H9 (cell line): Measurements from ENCODE around the gene PRDM2. TPM values are rescaled to one million over a fixed set of nuclear protein-coding genes. Genes with fewer than 3 reads are reported as not detected.

Experiments used
- DNase-seq: peaks from one replicate; pipeline ENCODE4 v3.0.0-alpha.2; 2017
- H2AFZ ChIP-seq: one replicate; pipeline ENCODE4 v1.6.1; 2013; ENCODE audit warnings: mild to moderate bottlenecking, low read length, control low read depth, moderate library complexity
- H2AK5ac ChIP-seq: 2 replicates; pipeline ENCODE4 v1.6.1; 2013; ENCODE audit warnings: low read length, control low read depth, mixed read lengths; ENCODE audit not compliant: insufficient read length
- H2BK120ac ChIP-seq: one replicate; pipeline ENCODE4 v1.6.1; 2013; ENCODE audit warnings: low read depth, mild to moderate bottlenecking, low read length, control low read depth, inconsistent platforms; ENCODE audit not compliant: poor library complexity, severe bottlenecking
- H2BK12ac ChIP-seq: 2 replicates; pipeline ENCODE4 v1.6.1; 2013; ENCODE audit warnings: low read length, control low read depth, mixed read lengths, low read depth; ENCODE audit not compliant: insufficient read length
- H2BK15ac ChIP-seq: 2 replicates; pipeline ENCODE4 v1.6.1; 2013; ENCODE audit warnings: low read depth, low read length, control low read depth
- H2BK20ac ChIP-seq: one replicate; pipeline ENCODE4 v1.6.1; 2013; ENCODE audit warnings: low read depth, mild to moderate bottlenecking, low read length, control low read depth, inconsistent platforms; ENCODE audit not compliant: poor library complexity, severe bottlenecking
- H2BK5ac ChIP-seq: 2 replicates; pipeline ENCODE4 v1.6.1; 2013; ENCODE audit warnings: low read length, control low read depth, mixed read lengths; ENCODE audit not compliant: insufficient read length
- H3K14ac ChIP-seq: 2 replicates; pipeline ENCODE4 v1.6.1; 2013; ENCODE audit warnings: low read length, control low read depth; ENCODE audit not compliant: insufficient read depth
- H3K18ac ChIP-seq: 2 replicates; pipeline ENCODE4 v1.6.1; 2013; ENCODE audit warnings: low read depth, mild to moderate bottlenecking, mixed read lengths, low read length, control low read depth; ENCODE audit not compliant: insufficient read length
- H3K23ac ChIP-seq: 2 replicates; pipeline ENCODE4 v1.6.1; 2013; ENCODE audit warnings: low read length, control low read depth, mixed read lengths, low read depth; ENCODE audit not compliant: insufficient read length
- H3K23me2 ChIP-seq: 2 replicates; pipeline ENCODE4 v1.6.1; 2013; ENCODE audit warnings: low read depth, mild to moderate bottlenecking, mixed read lengths, low read length, control low read depth; ENCODE audit not compliant: insufficient read length, poor library complexity, severe bottlenecking
- H3K27ac ChIP-seq: 2 replicates; pipeline ENCODE4 v1.5.1; 2013; ENCODE audit warnings: low read length, control low read depth, mixed read lengths, low read depth; ENCODE audit not compliant: insufficient read length
- H3K27me3 ChIP-seq: 2 replicates; pipeline ENCODE4 v1.6.1; 2013; ENCODE audit warnings: low read length, control low read depth, inconsistent platforms; ENCODE audit not compliant: insufficient read depth
- H3K4ac ChIP-seq: 2 replicates; pipeline ENCODE4 v1.6.1; 2013; ENCODE audit warnings: low read depth, mild to moderate bottlenecking, control low read depth, inconsistent platforms, low read length, moderate library complexity
- H3K4me1 ChIP-seq: 2 replicates; pipeline ENCODE4 v1.6.1; 2013; ENCODE audit warnings: low read length, control low read depth, inconsistent platforms; ENCODE audit not compliant: insufficient read depth
- H3K4me2 ChIP-seq: 2 replicates; pipeline ENCODE4 v1.6.1; 2013; ENCODE audit warnings: low read length, control low read depth, mixed read lengths; ENCODE audit not compliant: insufficient read length, insufficient read depth
- H3K56ac ChIP-seq: 2 replicates; pipeline ENCODE4 v1.6.1; 2013; ENCODE audit warnings: low read depth, mild to moderate bottlenecking, mixed read lengths, low read length, control low read depth; ENCODE audit not compliant: insufficient read length
- H3K79me1 ChIP-seq: 2 replicates; pipeline ENCODE4 v1.6.1; 2013; ENCODE audit warnings: low read depth, mild to moderate bottlenecking, moderate library complexity, low read length, control low read depth, inconsistent platforms; ENCODE audit not compliant: insufficient read depth, poor library complexity, severe bottlenecking
- H3K79me2 ChIP-seq: 2 replicates; pipeline ENCODE4 v1.6.1; 2013; ENCODE audit warnings: low read length, control low read depth, inconsistent platforms; ENCODE audit not compliant: insufficient read depth
- H3K9ac ChIP-seq: 2 replicates; pipeline ENCODE4 v1.6.1; 2013; ENCODE audit warnings: low read length, control low read depth, mixed read lengths; ENCODE audit not compliant: insufficient read length; ENCODE audit errors: extremely low read depth
- H3K9me3 ChIP-seq: one replicate; pipeline ENCODE4 v1.6.1; 2013; ENCODE audit warnings: low read depth, low read length, inconsistent platforms; ENCODE audit not compliant: control insufficient read depth
- H3T11ph ChIP-seq: one replicate; pipeline ENCODE4 v1.6.1; 2013; ENCODE audit warnings: mild to moderate bottlenecking, low read length, control low read depth, inconsistent platforms
- H4K20me1 ChIP-seq: one replicate; pipeline ENCODE4 v1.6.1; 2013; ENCODE audit not compliant: control insufficient read depth, insufficient read length, insufficient read depth
- H4K5ac ChIP-seq: 2 replicates; pipeline ENCODE4 v1.6.1; 2013; ENCODE audit warnings: low read depth, mild to moderate bottlenecking, mixed read lengths, low read length, control low read depth; ENCODE audit not compliant: insufficient read length
- H4K8ac ChIP-seq: replicated peaks from 2 replicates; pipeline ENCODE4 v1.6.1; 2013; ENCODE audit warnings: low read length, control low read depth, mixed read lengths, low read depth; ENCODE audit not compliant: insufficient read length
- H4K91ac ChIP-seq: 2 replicates; pipeline ENCODE4 v1.6.1; 2013; ENCODE audit warnings: low read depth, mild to moderate bottlenecking, moderate library complexity, mixed read lengths, low read length, control low read depth; ENCODE audit not compliant: insufficient read length
- H3K27ac Mint-ChIP-seq, 3 experiments: 2 replicates in 2 of 3; 3 replicates in 1 of 3; pipeline ENCODE4 v1.8.0; 2020 to 2021; ENCODE audit warnings: mixed read lengths in 3 of 3, mild to moderate bottlenecking in 1 of 3, moderate library complexity in 1 of 3
- H3K27me3 Mint-ChIP-seq: 2 replicates; pipeline ENCODE4 v1.8.0; 2021; ENCODE audit warnings: low read depth, mild to moderate bottlenecking, moderate library complexity, mixed read lengths
- H3K36me3 Mint-ChIP-seq, 3 experiments: 2 replicates in 2 of 3; 3 replicates in 1 of 3; pipeline ENCODE4 v1.8.0; 2020 to 2021; ENCODE audit warnings: low read depth in 3 of 3, mixed read lengths in 3 of 3; ENCODE audit not compliant: insufficient read depth in 1 of 3
- H3K4me1 Mint-ChIP-seq, 2 experiments: 2 replicates each; pipeline ENCODE4 v1.8.0; 2020; ENCODE audit warnings: mixed read lengths in 2 of 2
- H3K4me3 Mint-ChIP-seq, 2 experiments: 2 replicates in 1 of 2; 3 replicates in 1 of 2; pipeline ENCODE4 v1.8.0; 2020 to 2021; ENCODE audit warnings: mild to moderate bottlenecking in 2 of 2, mixed read lengths in 2 of 2, moderate library complexity in 1 of 2
- H3K9me3 Mint-ChIP-seq, 2 experiments: 2 replicates in 1 of 2; 3 replicates in 1 of 2; pipeline ENCODE4 v1.8.0; 2020; ENCODE audit warnings: mild to moderate bottlenecking in 2 of 2, mixed read lengths in 2 of 2, moderate library complexity in 1 of 2
- WGBS: extraction: QIAGEN DNeasy Blood & Tissue Kit; methylation state at CpG from one replicate; pipeline ENCODE4 v1.1.7; 2013; ENCODE audit warnings: missing lambda C conversion rate, low lambda C conversion rate, mixed read lengths; ENCODE audit not compliant: insufficient read length; ENCODE audit errors: extremely low coverage; 5-methylcytosine and 5-hydroxymethylcytosine counted together
- total RNA-seq: library from RNA; stranded (reverse); gene quantifications from 2 replicates; pipeline ENCODE4 v1.2.1, GENCODE V29; 2021
- TF ChIP-seq, protein P1 (sequence below): fragments of 200-600 bp; sonication (generic); conservative IDR thresholded peaks from 3 replicates; pipeline ENCODE4 v1.8.0; 2021; ENCODE audit warnings: antibody characterized with exemption, mild to moderate bottlenecking

The PRDM2 gene
- total RNA-seq, 1 experiment from 2014 or later: 24.5 TPM

DNA sequence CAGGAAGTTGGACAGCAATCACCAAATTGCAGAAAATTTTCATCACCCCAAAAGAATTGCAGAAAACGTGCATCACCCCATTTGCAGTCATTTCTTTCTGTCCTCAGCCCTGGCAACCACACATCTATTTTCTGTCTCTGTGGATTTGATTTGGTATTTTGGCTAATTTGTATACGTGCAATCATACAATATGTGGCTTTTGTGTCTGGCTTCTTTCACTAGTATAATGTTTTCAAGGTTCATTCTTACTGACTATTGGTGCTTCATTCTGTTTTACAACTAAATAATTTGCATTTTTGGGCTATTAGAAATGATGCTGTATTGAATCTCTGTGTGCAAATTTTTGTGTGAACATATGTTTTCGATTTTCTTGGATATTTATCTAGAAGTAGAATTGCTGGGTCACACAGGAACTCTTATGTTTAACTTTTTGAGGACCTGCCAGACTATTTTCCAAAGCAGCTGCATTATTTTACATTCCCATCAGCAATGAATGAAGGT is 24.8 kb upstream of the PRDM2 start:
- Histone ChIP-seq H3K23me2 (no peaks in the 10 kb centered on the region), H4K8ac (no peak overlapping the region), H2BK5ac (no peak overlapping the region), H3K9me3 (no peaks in the 10 kb centered on the region), H2AK5ac (no peak overlapping the region), H3K14ac (no peak overlapping the region), H2BK12ac (no peak overlapping the region), H4K91ac (no peak overlapping the region), H3K4me2 (no peak overlapping the region), H3K56ac (no peak overlapping the region), H3K79me2 (no peaks in the 10 kb centered on the region), H3K23ac (no peak overlapping the region), H3K27ac (no peak overlapping the region), H3K18ac (no peak overlapping the region), H3K79me1 (no peaks in the 10 kb centered on the region), H3K27me3 (no peaks in the 10 kb centered on the region; the same call in 1 of the 2 replicates), H2BK120ac (no peak overlapping the region), H2BK20ac (no peak overlapping the region), H3K4me1 (no peaks in the 10 kb centered on the region), H4K20me1 (no peaks in the 10 kb centered on the region), H3K9ac (no peak overlapping the region), H2AFZ (no peak overlapping the region), H2BK15ac (no peak overlapping the region), H3T11ph (no peak overlapping the region), H4K5ac (no peak overlapping the region), H3K4ac (no peak overlapping the region)
- no peaks in the 10 kb centered on the region; a peak in 1 of 7 replicates for H3K36me3 Mint-ChIP-seq
- DNase-seq: no peak
- peaks cover 2 to 5% of the 10 kb centered on the region in 2 experiments; a peak in 1 of 5 replicates for H3K9me3 Mint-ChIP-seq
- WGBS: no CpG with 5 or more reads among the region's 3 CpGs
- H3K27ac Mint-ChIP-seq: no peak overlapping the region
- H3K4me1 Mint-ChIP-seq: no peaks in the 10 kb centered on the region
- H3K27me3 Mint-ChIP-seq: peaks cover 25% of the 10 kb centered on the region
- H3K4me3 Mint-ChIP-seq: no peak overlapping the region
- TF ChIP-seq, protein P1, sequence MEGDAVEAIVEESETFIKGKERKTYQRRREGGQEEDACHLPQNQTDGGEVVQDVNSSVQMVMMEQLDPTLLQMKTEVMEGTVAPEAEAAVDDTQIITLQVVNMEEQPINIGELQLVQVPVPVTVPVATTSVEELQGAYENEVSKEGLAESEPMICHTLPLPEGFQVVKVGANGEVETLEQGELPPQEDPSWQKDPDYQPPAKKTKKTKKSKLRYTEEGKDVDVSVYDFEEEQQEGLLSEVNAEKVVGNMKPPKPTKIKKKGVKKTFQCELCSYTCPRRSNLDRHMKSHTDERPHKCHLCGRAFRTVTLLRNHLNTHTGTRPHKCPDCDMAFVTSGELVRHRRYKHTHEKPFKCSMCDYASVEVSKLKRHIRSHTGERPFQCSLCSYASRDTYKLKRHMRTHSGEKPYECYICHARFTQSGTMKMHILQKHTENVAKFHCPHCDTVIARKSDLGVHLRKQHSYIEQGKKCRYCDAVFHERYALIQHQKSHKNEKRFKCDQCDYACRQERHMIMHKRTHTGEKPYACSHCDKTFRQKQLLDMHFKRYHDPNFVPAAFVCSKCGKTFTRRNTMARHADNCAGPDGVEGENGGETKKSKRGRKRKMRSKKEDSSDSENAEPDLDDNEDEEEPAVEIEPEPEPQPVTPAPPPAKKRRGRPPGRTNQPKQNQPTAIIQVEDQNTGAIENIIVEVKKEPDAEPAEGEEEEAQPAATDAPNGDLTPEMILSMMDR: no peak
